Right renal pelvis (tissue), 4 donors: Measurements from ENCODE around the gene PELI1. TPM values are rescaled to one million over a fixed set of nuclear protein-coding genes. Genes with fewer than 3 reads are reported as not detected.

Experiments used
- DNase-seq, 4 donors: peaks; one replicate each; pipeline ENCODE4 v3.0.0-alpha.2; 2013; ENCODE audit warnings: low read depth in 4 of 4, low spot score in 3 of 4, missing footprints in 1 of 4
- polyA plus RNA-seq, 4 donors: library from polyadenylated mRNA; unstranded; fragments of 120-200 nt; gene quantifications; one replicate each; pipeline ENCODE4 v1.2.1, GENCODE V29; 2013; ENCODE audit not compliant: insufficient read length in 4 of 4

The PELI1 gene
- polyA plus RNA-seq = 10 to 100 TPM; 33.4 to 41.0 (median 34.8) TPM

GRCh38 chr2:64144057-64145013 lies at the start of gene PELI1:
Gene PELI1, minus strand, starts transcription at chr2:64144420. Its CDS starts 36,110 bp downstream, at chr2:64108310.
- DNase-seq = peak; percentile 91 to 94 (median 93)

- DNase-seq = no peak
These were observed 49.3 kb upstream of the PELI1 start for GRCh38 chr2:64193491-64193890.

- no peak for DNase-seq
These were observed 48.5 kb upstream of the PELI1 start for GRCh38 chr2:64192664-64193105.

- no peak for DNase-seq
These were observed 47.9 kb upstream of the PELI1 start for GRCh38 chr2:64192125-64192479.

GRCh38 chr2:64189586-64189985 lies 45.4 kb upstream of the PELI1 start:
- DNase-seq = no peak

- DNase-seq = no peak
These were observed 44.9 kb upstream of the PELI1 start for GRCh38 chr2:64189167-64189566.

GRCh38 chr2:64186699-64187605 lies 42.7 kb upstream of the PELI1 start:
- no peak for DNase-seq

- no peak for DNase-seq
These were observed 35.5 kb upstream of the PELI1 start for GRCh38 chr2:64179582-64180321.

GRCh38 chr2:64177315-64177714 lies 33.1 kb upstream of the PELI1 start:
- no peak for DNase-seq

- DNase-seq = no peak
These were observed 31.4 kb upstream of the PELI1 start for GRCh38 chr2:64175419-64176197.

- DNase-seq = no peak
These were observed 29.2 kb upstream of the PELI1 start for GRCh38 chr2:64173156-64174135.

- no peak for DNase-seq
These were observed 24.5 kb upstream of the PELI1 start for GRCh38 chr2:64168756-64169155.

- no peak for DNase-seq
These were observed 24.0 kb upstream of the PELI1 start for GRCh38 chr2:64168201-64168600.

GRCh38 chr2:64166637-64167420 lies 22.6 kb upstream of the PELI1 start:
- DNase-seq = no peak

GRCh38 chr2:64166212-64166611 lies 22.0 kb upstream of the PELI1 start:
- no peak for DNase-seq

GRCh38 chr2:64165706-64166105 lies 21.5 kb upstream of the PELI1 start:
- DNase-seq = no peak

GRCh38 chr2:64164629-64165028 lies 20.4 kb upstream of the PELI1 start:
- no peak for DNase-seq

- no peak for DNase-seq
These were observed 18.3 kb upstream of the PELI1 start for GRCh38 chr2:64162516-64162915.
